ENCODE measurements around the gene ITGB8.

ITGB8 gene

DNA sequence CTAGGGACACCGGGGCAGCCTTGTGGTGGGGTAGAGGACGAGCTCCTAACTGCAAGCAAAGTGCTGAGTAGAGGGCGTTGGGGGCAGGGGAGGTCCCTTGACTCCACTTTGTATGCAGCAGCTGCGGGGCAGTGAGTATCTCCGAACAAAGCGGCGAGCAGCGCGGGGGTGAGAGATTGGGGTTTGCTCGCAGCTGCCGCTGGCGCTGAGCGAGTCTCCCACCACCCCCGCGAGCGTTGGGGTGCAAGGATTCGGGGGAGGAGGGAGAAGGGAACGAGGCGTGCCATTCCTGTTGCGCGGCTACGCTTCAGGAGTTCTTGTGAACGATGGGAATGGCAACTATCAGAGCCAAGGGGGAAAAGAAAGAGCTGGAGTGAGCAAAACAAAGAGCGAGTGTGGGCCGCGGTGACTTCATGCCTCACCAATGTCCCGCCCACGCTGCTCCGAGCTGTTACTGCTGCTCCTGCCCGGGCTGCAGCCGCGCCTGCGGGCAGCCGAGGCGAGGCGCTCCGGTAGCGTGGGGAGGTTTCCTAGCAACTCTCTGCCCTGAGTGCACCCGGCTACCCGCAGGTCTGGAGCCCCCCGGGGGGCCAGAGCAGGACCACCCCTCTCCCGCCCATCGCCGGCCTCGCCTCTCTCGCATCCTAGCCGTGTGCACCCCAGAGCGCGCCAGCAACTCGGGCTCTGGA lies at the start of gene ITGB8:
Gene ITGB8, plus strand, starts transcription at position 662 of the 689 bp plus-strand sequence. CDS start 907 bp downstream, outside the sequence.
- TF ChIP-seq JUND (IDR thresholded peaks at IDR 0.05; ENCODE audit: low read depth): peak; percentile 22; the same call in 1 of the 2 replicates
- peak; percentile 64 to 84 for DNase-seq (ENCODE audit: low read depth in 1 of 2, low spot score in 1 of 2)
- in situ Hi-C loops (cut with HindIII; ENCODE audit: low pct_unique_long_range_greater_than_20kb, low sequenced_read_pairs): no loop called here

DNA sequence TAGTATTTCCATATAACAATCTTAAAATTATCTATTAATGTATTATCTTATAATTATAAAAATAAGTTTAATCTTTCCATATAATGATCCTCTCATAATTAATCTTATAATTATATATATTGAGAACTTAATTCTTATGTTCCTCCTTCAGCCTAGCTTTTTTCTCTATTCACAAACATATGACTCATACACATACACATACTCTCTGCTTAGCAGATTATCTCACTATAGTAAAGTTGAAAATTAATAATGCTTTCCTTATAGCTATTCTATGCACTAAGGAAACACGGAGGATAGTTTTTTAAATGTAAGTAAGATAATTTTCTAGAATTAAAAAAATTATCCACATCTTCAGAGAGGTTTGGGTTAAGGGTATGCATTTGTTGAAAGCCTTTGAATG lies 47.7 kb upstream of the ITGB8 start:
- no peak for TF ChIP-seq JUND (IDR thresholded peaks at IDR 0.05; ENCODE audit: low read depth)
- in situ Hi-C loops (cut with HindIII; ENCODE audit: low pct_unique_long_range_greater_than_20kb, low sequenced_read_pairs): no loop called here
- DNase-seq (ENCODE audit: low read depth in 1 of 2, low spot score in 1 of 2): no peak

DNA sequence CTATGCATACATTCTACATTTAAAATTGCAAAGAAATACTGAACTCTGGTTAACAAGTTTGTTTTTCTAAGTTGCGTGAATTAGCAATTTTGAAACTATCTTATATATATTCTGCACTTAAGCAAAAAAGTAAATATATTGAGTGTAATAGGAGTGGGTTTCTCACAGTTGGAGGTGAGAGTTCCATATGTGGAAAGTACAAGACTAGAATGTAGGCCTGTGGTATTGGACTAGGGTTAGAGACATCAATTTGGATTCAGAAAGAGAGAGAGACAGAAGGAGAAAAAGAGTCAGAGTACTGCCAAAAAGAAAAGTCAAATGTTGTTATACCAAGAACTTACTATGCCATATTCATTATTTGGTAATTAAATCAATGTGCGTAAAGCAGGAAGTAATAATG lies 47.3 kb upstream of the ITGB8 start:
- in situ Hi-C loops (cut with HindIII; ENCODE audit: low pct_unique_long_range_greater_than_20kb, low sequenced_read_pairs): no loop called here
- no peak for DNase-seq (ENCODE audit: low read depth in 1 of 2, low spot score in 1 of 2)
- no peak for TF ChIP-seq JUND (IDR thresholded peaks at IDR 0.05; ENCODE audit: low read depth)

DNA sequence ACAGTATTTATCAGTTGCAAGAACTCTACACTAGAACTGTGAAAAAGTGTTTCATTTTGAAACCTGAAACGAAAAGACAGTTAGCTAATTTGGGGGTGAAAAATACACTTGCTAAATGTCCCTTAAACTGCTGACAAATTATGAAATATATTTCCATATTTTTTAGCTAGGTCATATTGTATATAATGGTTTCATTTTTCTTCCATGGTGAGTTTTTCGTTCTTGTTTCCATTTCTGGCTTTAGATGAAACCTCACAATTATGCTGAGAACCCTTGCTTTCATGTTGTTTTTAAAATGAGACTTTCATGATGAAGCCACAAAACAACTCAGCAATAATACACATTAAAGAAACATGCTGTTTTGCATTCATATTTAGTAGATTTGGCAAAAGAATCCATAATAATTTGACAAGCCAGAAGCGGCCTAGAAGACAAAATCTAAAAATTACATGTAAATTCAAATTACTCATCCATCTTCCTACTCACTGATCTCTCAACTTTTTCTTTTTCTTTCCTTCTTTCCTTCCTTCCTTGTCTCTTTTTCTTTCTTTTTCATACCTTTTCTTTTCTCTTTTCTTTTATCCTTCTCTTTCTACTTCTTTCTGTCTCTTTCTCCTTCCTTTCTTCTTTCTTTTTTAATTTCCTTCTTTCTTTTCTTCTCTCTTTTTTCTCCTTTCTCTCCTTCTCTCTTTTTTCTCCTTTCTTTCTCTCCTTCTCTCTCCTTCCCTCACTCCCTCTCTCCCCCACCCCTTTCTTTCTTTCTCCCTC lies 46.5 kb upstream of the ITGB8 start:
- no peak for DNase-seq (ENCODE audit: low read depth in 1 of 2, low spot score in 1 of 2)
- TF ChIP-seq JUND (IDR thresholded peaks at IDR 0.05; ENCODE audit: low read depth): no peak
- in situ Hi-C loops (cut with HindIII; ENCODE audit: low pct_unique_long_range_greater_than_20kb, low sequenced_read_pairs): no loop called here

DNA sequence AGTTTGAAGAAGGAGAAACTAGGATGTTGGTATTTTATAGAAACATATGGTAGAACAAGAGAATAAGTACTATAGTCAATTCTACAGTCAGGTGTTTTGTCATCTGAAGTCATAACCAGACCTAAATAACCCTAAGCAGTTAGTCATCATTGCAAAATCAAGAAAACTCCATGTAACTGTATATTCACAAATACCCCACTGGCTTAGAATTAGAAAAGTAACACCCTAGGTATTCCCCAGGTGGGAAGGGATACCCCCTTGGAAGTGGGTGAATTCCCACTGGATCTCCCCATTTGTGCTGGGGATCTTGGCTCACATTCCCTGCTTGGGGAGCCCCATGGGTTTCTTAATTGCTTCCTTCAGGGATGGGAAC lies 45.9 kb upstream of the ITGB8 start:
- DNase-seq (ENCODE audit: low read depth in 1 of 2, low spot score in 1 of 2): no peak
- no peak for TF ChIP-seq JUND (IDR thresholded peaks at IDR 0.05; ENCODE audit: low read depth)
- in situ Hi-C loops (cut with HindIII; ENCODE audit: low pct_unique_long_range_greater_than_20kb, low sequenced_read_pairs): no loop called here

DNA sequence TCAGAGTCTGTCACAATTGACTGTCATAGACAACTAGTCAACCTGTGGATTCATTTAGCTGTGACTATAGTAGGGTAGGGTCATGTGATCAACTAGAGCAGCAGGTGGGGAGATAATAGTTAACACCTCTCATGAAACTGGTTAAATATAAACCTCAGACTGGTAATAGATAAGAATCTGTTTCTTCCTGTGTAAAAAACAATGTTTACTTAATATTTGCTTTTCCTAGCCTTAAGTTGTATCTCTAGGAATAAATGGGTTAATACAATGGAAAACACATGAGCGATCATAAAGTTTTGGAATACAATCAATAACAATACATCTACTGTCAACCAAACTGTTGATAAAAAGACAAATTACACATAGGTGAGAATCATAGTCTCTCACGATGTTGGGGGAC lies 43.4 kb upstream of the ITGB8 start:
- in situ Hi-C loops (cut with HindIII; ENCODE audit: low pct_unique_long_range_greater_than_20kb, low sequenced_read_pairs): no loop called here
- no peak for DNase-seq (ENCODE audit: low read depth in 1 of 2, low spot score in 1 of 2)
- TF ChIP-seq JUND (IDR thresholded peaks at IDR 0.05; ENCODE audit: low read depth): no peak

DNA sequence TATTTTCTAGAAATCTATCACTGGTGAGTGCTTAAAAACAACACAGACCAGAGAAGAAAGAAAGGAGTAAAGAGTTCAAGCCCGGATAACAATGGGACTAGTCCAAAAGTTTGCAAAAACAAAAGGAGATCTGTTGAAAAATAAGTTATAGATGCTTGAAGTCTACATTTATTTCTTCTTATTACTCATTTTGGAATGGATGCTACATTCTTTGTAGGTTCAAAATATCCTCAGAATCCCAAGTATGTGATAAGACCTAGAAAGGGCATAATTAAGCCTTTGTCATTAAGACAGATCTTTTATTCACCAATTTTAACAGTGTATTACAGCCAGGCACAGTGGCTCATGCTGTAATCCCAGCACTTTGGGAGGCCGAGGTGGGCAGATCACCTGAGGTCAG lies 42.7 kb upstream of the ITGB8 start:
- no peak for DNase-seq (ENCODE audit: low read depth in 1 of 2, low spot score in 1 of 2)
- in situ Hi-C loops (cut with HindIII; ENCODE audit: low pct_unique_long_range_greater_than_20kb, low sequenced_read_pairs): no loop called here
- no peak for TF ChIP-seq JUND (IDR thresholded peaks at IDR 0.05; ENCODE audit: low read depth)

DNA sequence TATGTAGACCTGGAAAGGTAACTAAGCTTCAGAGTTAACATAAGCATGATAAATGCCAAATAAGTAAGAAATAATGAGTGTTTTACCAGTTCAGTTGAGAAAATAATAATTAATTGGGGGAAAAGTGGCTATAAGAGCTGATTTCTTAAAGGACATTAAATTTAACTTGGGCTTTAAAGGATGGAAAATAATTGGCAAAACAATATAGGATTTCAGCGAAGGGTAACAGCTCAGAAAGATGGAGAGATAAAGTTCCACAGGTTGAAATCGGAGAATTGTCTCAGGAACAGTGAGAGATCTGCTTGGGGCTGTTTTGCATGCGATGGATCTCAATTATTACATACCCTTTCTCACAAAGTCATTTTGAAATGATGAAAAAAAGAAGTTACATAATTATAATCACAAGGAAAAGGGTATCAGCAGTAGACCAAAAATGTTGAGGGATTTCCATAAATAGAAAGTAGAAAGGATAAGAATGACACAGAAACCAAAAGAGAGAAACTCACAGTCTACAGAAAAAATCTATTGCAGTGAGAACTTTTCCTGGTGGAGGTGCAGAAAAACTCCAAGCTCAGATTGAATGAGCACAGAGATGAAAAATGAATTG lies 40.1 kb upstream of the ITGB8 start:
- no peak for TF ChIP-seq JUND (IDR thresholded peaks at IDR 0.05; ENCODE audit: low read depth)
- in situ Hi-C loops (cut with HindIII; ENCODE audit: low pct_unique_long_range_greater_than_20kb, low sequenced_read_pairs): no loop called here
- DNase-seq (ENCODE audit: low read depth in 1 of 2, low spot score in 1 of 2): no peak

DNA sequence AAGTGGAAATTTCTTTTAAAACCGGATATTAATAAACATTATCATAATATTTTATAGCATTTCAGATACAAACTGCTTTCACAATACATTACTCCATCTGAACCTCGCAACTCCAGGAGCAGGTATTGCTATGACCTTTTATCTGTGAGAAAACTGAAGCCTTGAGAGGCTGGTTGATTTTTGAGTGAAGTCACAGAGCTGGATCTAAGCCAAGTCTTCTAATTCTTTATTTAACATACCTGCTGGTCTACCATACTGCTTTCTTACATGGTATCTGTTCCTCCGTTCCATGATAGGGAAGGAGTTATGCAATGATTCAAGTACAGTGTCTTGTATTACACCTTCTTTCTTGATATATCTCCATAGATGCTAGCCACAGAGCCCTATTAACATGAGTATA lies 37.4 kb upstream of the ITGB8 start:
- DNase-seq (ENCODE audit: low read depth in 1 of 2, low spot score in 1 of 2): no peak
- no peak for TF ChIP-seq JUND (IDR thresholded peaks at IDR 0.05; ENCODE audit: low read depth)
- in situ Hi-C loops (cut with HindIII; ENCODE audit: low pct_unique_long_range_greater_than_20kb, low sequenced_read_pairs): no loop called here

DNA sequence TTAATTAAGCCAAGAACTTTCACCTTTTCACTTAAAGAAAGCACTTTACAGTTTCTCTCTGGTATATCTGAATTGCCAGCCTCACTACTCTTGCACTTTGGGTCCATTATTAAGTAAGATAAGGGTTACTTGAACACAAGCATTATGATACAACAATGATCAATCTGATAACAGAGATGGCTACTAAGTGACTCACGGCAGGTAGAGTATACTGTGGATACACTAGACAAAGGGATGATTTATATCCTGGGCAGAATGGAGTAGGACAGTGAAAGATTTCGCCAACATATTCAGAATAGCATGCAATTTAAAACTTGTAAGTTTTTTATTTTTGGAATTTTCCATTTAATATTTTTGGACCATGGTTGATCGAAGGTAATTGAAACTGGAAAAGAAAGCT lies 34.3 kb upstream of the ITGB8 start:
- no peak for TF ChIP-seq JUND (IDR thresholded peaks at IDR 0.05; ENCODE audit: low read depth)
- no peak for DNase-seq (ENCODE audit: low read depth in 1 of 2, low spot score in 1 of 2)
- in situ Hi-C loops (cut with HindIII; ENCODE audit: low pct_unique_long_range_greater_than_20kb, low sequenced_read_pairs): no loop called here

DNA sequence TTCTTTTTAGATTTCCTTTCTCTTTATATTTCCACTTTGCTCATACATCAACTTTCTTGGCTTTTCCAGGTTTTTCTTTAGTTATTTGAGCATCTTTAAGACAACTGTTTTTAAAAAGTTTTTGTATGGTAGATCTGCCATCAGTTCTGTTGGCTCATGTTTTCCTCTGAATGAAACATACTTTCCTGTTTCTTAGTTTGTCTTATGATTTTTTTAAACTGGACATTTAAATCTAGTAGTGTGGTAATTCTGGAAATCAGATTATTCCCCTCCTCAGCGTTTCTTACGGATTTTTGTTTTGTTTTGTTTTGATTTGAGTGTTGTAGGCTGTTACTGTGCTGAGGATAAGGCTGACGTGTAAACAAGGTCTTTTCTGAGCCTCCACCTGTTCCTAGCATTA lies 33.8 kb upstream of the ITGB8 start:
- in situ Hi-C loops (cut with HindIII; ENCODE audit: low pct_unique_long_range_greater_than_20kb, low sequenced_read_pairs): no loop called here
- TF ChIP-seq JUND (IDR thresholded peaks at IDR 0.05; ENCODE audit: low read depth): no peak

DNA sequence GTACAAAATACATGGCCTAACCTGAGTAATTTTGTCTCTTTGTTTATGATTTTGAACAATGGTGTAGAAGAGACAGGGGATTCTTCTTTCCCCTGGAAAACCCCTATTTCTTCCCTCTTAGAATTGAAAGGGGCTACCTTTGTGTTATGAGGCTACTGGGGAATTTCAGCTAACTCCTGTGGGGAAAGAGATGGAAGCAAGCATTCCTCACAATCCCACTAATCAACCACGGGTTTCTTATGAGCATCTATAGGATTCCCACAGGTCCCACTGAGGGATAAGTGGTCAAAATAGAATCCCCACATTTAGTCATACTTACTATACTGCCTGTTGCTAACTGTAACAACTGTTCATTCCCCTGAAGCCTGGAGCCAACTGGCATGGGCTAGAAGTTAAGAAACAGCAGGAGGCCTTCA lies 32.2 kb upstream of the ITGB8 start:
- no peak for DNase-seq (ENCODE audit: low read depth in 1 of 2, low spot score in 1 of 2)
- no peak for TF ChIP-seq JUND (IDR thresholded peaks at IDR 0.05; ENCODE audit: low read depth)
- in situ Hi-C loops (cut with HindIII; ENCODE audit: low pct_unique_long_range_greater_than_20kb, low sequenced_read_pairs): no loop called here

More for the DNA sequence above, 33.8 kb upstream of the ITGB8 start:
- DNase-seq (ENCODE audit: low read depth in 1 of 2, low spot score in 1 of 2): no peak

DNA sequence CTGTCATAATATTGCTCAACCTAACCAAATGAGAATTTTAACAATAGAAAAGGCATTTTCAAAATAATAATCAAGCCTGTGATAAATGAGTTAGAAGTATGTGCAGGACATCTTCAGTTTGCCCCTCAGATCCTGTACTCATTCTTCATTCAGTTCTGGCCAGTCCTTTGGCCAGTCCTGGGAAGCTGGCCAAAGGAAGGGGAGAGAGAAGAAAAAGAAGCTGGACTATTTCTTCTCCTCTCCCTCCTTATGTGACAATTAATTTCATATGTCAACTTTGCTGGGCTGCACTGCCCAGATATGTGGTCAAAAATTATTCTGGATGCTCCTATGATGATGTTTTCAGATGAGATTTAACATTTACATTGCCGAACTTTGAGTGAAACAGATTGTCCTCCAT lies 31.6 kb upstream of the ITGB8 start:
- no peak for DNase-seq (ENCODE audit: low read depth in 1 of 2, low spot score in 1 of 2)
- TF ChIP-seq JUND (IDR thresholded peaks at IDR 0.05; ENCODE audit: low read depth): no peak
- in situ Hi-C loops (cut with HindIII; ENCODE audit: low pct_unique_long_range_greater_than_20kb, low sequenced_read_pairs): no loop called here

All from T47D (cell line).